ENCODE results near the gene CDK5RAP2.
A peak's percentile ranks its signal among the peaks of the same experiment; 100 is the strongest.

GRCh38 chr9:120388003-120388855 lies 191.7 kb downstream of the CDK5RAP2 start:
- no peak for TF ChIP-seq TCF12 (IDR thresholded peaks at IDR 0.05; ENCODE audit: low read depth)
- no peak for TF ChIP-seq RAD21 (IDR thresholded peaks at IDR 0.05; ENCODE audit: low read depth)
- no peak for TF ChIP-seq YY1 (IDR thresholded peaks at IDR 0.05; ENCODE audit: low read depth)
- no peak for TF ChIP-seq EP300 (IDR thresholded peaks at IDR 0.05; ENCODE audit: borderline replicate concordance)
- peak; percentile 56; the same call in 1 of the 2 replicates for TF ChIP-seq REST (IDR thresholded peaks at IDR 0.05; ENCODE audit: low read depth)
- TF ChIP-seq EGR1 (IDR thresholded peaks at IDR 0.05): no peak
- no peak for TF ChIP-seq CEBPB (IDR thresholded peaks at IDR 0.05)
- no peak for TF ChIP-seq NFIC (IDR thresholded peaks at IDR 0.05)
- no peak for TF ChIP-seq MAX (IDR thresholded peaks at IDR 0.05)
- no peak for TF ChIP-seq ZBTB7A (IDR thresholded peaks at IDR 0.05; ENCODE audit: low read depth)
- no peak for TF ChIP-seq TAF1 (IDR thresholded peaks at IDR 0.05; ENCODE audit: low read depth)
